GM12872 (cell line): ENCODE measurements around the gene ADAMTS13.

Experiments
- TF ChIP-seq, protein P1 (sequence below): IDR thresholded peaks from 3 replicates; pipeline ENCODE4 v1.5.1; 2011; ENCODE audit warnings: low read depth, mild to moderate bottlenecking, low read length, moderate library complexity; ENCODE audit not compliant: insufficient read depth

Gene ADAMTS13

DNA sequence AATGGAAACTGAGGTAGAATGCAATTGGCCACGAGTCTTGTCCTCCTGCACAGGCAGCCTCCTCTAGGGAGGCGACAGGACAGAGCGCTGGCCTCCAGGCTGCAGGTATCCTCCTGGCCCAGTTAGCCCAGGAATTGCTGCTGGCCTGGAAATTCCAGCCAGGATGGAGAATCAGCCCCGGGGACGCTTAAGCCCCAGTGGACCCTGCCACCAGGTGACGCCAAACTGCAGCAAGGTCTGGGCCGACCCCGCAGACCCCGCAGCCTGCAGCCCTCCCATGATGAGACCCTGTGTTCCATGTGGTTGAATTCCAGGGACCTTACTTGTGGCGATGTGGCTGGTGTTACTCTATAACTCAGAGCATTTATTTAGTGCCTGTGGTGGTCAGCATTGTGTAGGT, 44.9 kb downstream of the ADAMTS13 start:
- TF ChIP-seq, protein P1, sequence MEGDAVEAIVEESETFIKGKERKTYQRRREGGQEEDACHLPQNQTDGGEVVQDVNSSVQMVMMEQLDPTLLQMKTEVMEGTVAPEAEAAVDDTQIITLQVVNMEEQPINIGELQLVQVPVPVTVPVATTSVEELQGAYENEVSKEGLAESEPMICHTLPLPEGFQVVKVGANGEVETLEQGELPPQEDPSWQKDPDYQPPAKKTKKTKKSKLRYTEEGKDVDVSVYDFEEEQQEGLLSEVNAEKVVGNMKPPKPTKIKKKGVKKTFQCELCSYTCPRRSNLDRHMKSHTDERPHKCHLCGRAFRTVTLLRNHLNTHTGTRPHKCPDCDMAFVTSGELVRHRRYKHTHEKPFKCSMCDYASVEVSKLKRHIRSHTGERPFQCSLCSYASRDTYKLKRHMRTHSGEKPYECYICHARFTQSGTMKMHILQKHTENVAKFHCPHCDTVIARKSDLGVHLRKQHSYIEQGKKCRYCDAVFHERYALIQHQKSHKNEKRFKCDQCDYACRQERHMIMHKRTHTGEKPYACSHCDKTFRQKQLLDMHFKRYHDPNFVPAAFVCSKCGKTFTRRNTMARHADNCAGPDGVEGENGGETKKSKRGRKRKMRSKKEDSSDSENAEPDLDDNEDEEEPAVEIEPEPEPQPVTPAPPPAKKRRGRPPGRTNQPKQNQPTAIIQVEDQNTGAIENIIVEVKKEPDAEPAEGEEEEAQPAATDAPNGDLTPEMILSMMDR = no peak

DNA sequence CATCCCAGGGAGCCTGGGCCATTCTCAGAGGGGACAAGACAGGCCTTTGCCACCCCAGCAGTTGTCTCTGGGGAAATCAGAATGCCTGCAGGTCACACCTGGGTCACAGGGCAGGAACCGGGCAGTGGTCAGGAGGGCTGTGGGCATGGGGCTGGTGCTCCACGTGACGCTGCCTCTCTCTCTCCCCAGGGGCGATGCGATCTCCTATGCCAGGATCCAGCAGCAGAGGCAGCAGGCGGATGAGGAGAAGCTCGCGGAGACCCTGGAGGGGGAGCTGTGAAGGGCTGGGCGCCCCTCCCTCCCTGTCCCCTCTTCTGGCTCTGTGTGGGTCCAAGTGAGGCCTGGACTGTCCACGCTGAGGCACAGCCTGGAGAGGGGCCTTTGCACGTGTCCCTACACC, 46.2 kb downstream of the ADAMTS13 start:
- TF ChIP-seq, protein P1 = no peak

DNA sequence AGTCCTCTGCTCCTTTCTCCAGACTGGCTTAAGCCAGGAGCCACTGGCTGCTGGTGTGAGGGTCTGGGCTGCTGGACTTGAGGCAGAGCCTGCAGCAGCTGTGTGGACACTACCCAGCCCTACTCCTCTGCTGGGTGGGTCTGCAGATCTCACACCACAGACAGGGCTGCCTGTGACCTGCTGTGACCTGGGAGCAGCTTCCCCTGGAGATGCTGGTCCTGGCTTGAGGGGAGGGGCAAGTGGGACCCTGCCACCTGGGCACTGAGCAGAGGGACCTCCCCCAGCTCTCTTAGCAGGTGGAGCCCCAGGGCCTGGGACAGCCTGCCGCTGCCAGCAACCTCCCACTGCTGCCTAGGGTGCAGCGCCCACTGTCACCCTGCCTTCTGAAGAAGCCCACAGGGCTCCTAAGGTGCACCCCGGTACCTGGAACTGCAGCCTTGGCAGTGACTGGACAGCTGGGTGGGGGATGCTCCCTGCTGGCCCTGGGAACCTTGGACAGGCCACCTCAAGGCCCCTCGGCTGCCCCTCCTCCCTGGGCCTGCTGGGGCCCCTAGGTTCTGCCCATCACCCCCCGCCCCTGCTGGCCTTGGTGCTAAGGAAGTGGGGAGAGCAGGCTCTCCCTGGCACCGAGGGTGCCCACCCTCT, 46.7 kb downstream of the ADAMTS13 start:
- TF ChIP-seq, protein P1 = no peak

- TF ChIP-seq, protein P1 = no peak
Measured at GRCh38 chr9:133470427-133470924, 48.3 kb downstream of the ADAMTS13 start.

DNA sequence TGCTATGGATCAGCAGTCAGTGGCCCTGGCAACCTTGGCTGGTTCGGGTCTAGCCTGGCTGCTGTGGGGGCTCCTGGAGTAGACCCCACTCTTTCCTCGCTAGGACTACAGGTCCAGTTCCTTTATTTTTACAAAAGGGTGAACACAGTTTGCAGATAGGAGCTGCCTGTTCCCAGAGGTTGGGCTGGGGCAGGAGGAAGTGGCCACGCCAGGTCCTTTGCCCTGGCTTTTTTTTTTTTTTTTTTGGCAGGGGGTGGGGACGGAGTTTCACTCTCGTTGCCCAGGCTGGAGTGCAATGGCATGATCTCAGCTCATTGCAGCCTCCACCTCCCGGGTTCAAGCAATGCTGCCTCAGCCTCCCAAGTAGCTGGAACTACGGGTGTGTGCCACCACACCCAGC, 48.8 kb downstream of the ADAMTS13 start:
- TF ChIP-seq, protein P1 = no peak

DNA sequence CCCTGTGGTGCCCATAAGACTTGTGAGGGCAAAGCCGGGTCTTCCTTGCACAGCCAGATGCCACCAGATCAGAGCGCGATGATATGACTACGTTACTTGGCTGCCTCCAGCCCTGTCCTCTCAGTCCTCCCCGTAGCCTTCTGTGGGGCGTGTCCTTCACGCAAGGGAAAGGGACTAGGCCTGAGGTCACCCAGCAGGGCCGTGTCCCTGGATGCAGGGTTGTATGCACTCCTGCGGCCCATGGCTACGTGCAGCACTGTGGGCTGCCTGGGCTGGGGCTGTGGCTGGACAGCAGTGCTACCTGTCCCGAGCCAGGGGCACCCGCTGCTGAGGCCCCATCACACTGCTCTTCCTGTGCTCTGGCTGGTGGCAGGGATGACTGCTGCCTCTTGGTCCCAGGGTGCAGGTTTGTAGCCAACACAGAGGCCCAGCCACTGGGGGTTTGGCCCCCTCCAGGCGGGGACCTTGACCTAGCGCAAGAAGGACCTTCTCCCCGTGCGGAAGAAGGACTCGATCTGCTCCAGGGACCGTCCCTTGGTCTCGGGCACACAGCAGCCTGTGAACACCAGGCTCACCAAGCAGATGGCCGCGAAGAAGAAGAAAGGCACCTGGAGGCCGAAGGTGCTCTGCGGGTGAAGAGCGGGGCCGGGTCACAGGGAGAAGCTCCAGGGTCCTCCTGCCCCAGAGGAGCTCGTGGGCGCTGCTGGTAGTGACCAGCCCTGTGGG, 49.5 kb downstream of the ADAMTS13 start:
- TF ChIP-seq, protein P1 = no peak

DNA sequence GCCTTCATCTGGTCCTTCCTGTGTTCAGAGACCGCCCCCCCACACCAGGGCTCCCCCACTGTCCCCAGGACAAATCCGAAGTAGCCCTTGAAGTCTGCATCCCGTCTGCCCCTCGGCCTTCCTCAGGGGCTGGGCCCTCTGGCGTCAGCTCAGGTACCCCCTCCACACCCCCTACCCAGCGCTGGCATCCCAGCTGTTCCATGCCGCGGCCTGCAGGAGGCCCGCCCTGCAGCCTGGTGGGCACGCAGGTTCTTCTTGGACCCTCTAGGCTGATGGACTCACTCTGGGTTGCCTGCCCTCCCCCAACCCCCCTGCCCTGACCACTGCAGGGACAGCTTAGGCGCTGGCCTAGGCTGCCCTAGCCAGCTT, 50.1 kb downstream of the ADAMTS13 start:
- TF ChIP-seq, protein P1 = no peak
